H1 (cell line): ENCODE measurements around the gene SKP2. TPM values are rescaled to one million over a fixed set of nuclear protein-coding genes. Genes with fewer than 3 reads are reported as not detected.

Source experiments
- CHD7 ChIP-seq: fragments of 300-600 bp; sonication (generic); IDR thresholded peaks from 2 replicates; pipeline ENCODE4 v1.7.1; 2012; ENCODE audit warnings: low read length, moderate library complexity, mild to moderate bottlenecking, inconsistent platforms; ENCODE audit not compliant: insufficient replicate concordance
- KDM5A ChIP-seq: fragments of 200-600 bp; IDR thresholded peaks from 2 replicates; pipeline ENCODE4 v1.7.1; 2012; ENCODE audit warnings: mild to moderate bottlenecking, low read length, inconsistent platforms, mixed read lengths
- MAX ChIP-seq: IDR thresholded peaks from 2 replicates; pipeline ENCODE4 v1.6.1; 2012; ENCODE audit warnings: inconsistent platforms
- RAD21 ChIP-seq, 2 experiments: IDR thresholded peaks in 1 of 2; conservative IDR thresholded peaks in 1 of 2; 2 replicates each; pipeline ENCODE4 v1.6.1; 2011; ENCODE audit warnings: low read depth in 2 of 2, low read length in 2 of 2, improper control_type of control experiment in 1 of 2, inconsistent platforms in 1 of 2, mild to moderate bottlenecking in 1 of 2, moderate library complexity in 1 of 2
- SP2 ChIP-seq: IDR thresholded peaks from 2 replicates; pipeline ENCODE4 v1.6.1; 2012; ENCODE audit warnings: mild to moderate bottlenecking, low read length, inconsistent platforms
- polyA plus RNA-seq, 7 experiments: library from polyadenylated mRNA; depleted of rRNA in 3 of 7; stranded (reverse) in 5 of 7; unstranded in 2 of 7; fragments of >200 nt in 5 of 7; fragments of 200-250 nt in 2 of 7; gene quantifications; 1 replicate in 5 of 7; 2 replicates in 1 of 7; 4 replicates in 1 of 7; pipeline versions ENCODE4 v1.2.1 to v1.2.3, GENCODE V29; 2011 to 2013; ENCODE audit warnings: missing spikeins in 2 of 7, mixed read lengths in 2 of 7
- total RNA-seq: library from RNA; stranded (reverse); fragmentation: NEBNext Ultra II Directional; extraction: Animal tissue kit (Norgen Biotek cat#: 25700); gene quantifications from 2 replicates; pipeline ENCODE4 v1.2.1, GENCODE V29; 2021

The SKP2 gene
- total and polyA plus RNA-seq, 2 of the 8 experiments (the other 6 are each of a cell fraction or from before 2014, with no cell fraction given): 49.9 to 104 TPM

- TF ChIP-seq CHD7 (no peak), KDM5A (no peak), MAX (no peak), RAD21 (IDR thresholded peaks at IDR 0.05 in 1 of 2, conservative IDR thresholded peaks at IDR 0.05 in 1 of 2; ENCODE audit: low read depth in 2 of 2, low read length in 2 of 2) (peak; percentile 47 to 56), SP2 (no peak)
Measured at GRCh38 chr5:36214436-36214835, 62.5 kb downstream of the SKP2 start (continued).
